ENCODE data around the gene ARPC2. TPM values are rescaled to one million over a fixed set of nuclear protein-coding genes. Genes with fewer than 3 reads are reported as not detected.

The ARPC2 gene
- total RNA-seq, 1 donor from 2014 or later: 464 TPM

GRCh38 chr2:218202266-218202665, 14.7 kb upstream of the ARPC2 start:
- Histone ChIP-seq H3K27me3 (ENCODE audit: control insufficient read depth, insufficient read depth, low read length) (no peaks in the 10 kb centered on the region), H3K4me3 (ENCODE audit: low read depth, low read length) (no peak overlapping the region), H3K36me3 (ENCODE audit: control insufficient read depth, insufficient read depth, low read length) (no peaks in the 10 kb centered on the region)
- no peak for TF ChIP-seq CTCF (IDR thresholded peaks at IDR 0.05; ENCODE audit: insufficient read depth, low read length, poor library complexity, severe bottlenecking)
- no peak for DNase-seq (ENCODE audit: low read depth)

GRCh38 chr2:218209078-218209477, 7.9 kb upstream of the ARPC2 start:
- H3K36me3 ChIP-seq (ENCODE audit: control insufficient read depth, insufficient read depth, low read length): no peaks in the 10 kb centered on the region
- no peak for DNase-seq (ENCODE audit: low read depth)
- H3K4me3 ChIP-seq (ENCODE audit: low read depth, low read length): no peak overlapping the region
- peaks cover 4% of the 10 kb centered on the region for H3K27me3 ChIP-seq (ENCODE audit: control insufficient read depth, insufficient read depth, low read length)
- TF ChIP-seq CTCF (IDR thresholded peaks at IDR 0.05; ENCODE audit: insufficient read depth, low read length, poor library complexity, severe bottlenecking): no peak

GRCh38 chr2:218214116-218214515, 2.9 kb upstream of the ARPC2 start:
- no peak for TF ChIP-seq CTCF (IDR thresholded peaks at IDR 0.05; ENCODE audit: insufficient read depth, low read length, poor library complexity, severe bottlenecking)
- Histone ChIP-seq H3K4me3 (ENCODE audit: low read depth, low read length) (no peak overlapping the region), H3K27me3 (ENCODE audit: control insufficient read depth, insufficient read depth, low read length) (peaks cover 4% of the 10 kb centered on the region), H3K36me3 (ENCODE audit: control insufficient read depth, insufficient read depth, low read length) (no peaks in the 10 kb centered on the region)
- no peak for DNase-seq (ENCODE audit: low read depth)

- Histone ChIP-seq H3K36me3 (ENCODE audit: control insufficient read depth, insufficient read depth, low read length) (no peaks in the 10 kb centered on the region), H3K4me3 (ENCODE audit: low read depth, low read length) (peak overlapping the region; percentile 99), H3K27me3 (ENCODE audit: control insufficient read depth, insufficient read depth, low read length) (peaks cover 2% of the 10 kb centered on the region)
- DNase-seq (ENCODE audit: low read depth): no peak
- no peak for TF ChIP-seq CTCF (IDR thresholded peaks at IDR 0.05; ENCODE audit: insufficient read depth, low read length, poor library complexity, severe bottlenecking)
Measured at GRCh38 chr2:218216336-218216673, 684 bp upstream of the ARPC2 start.

GRCh38 chr2:218217360-218218267, 625 bp downstream of the ARPC2 start:
- no peak for TF ChIP-seq CTCF (IDR thresholded peaks at IDR 0.05; ENCODE audit: insufficient read depth, low read length, poor library complexity, severe bottlenecking)
- Histone ChIP-seq H3K36me3 (ENCODE audit: control insufficient read depth, insufficient read depth, low read length) (no peaks in the 10 kb centered on the region), H3K27me3 (ENCODE audit: control insufficient read depth, insufficient read depth, low read length) (no peaks in the 10 kb centered on the region), H3K4me3 (ENCODE audit: low read depth, low read length) (peak overlapping the region; percentile 99)
- DNase-seq (ENCODE audit: low read depth): no peak
